ENCODE results near the gene COX4I2. TPM values are rescaled to one million over a fixed set of nuclear protein-coding genes. Genes with fewer than 3 reads are reported as not detected.

Gene COX4I2
- total and polyA plus RNA-seq, 2 of the 4 experiments (the other 2 are of a cell fraction): not detected

- TF ChIP-seq, protein P1, sequence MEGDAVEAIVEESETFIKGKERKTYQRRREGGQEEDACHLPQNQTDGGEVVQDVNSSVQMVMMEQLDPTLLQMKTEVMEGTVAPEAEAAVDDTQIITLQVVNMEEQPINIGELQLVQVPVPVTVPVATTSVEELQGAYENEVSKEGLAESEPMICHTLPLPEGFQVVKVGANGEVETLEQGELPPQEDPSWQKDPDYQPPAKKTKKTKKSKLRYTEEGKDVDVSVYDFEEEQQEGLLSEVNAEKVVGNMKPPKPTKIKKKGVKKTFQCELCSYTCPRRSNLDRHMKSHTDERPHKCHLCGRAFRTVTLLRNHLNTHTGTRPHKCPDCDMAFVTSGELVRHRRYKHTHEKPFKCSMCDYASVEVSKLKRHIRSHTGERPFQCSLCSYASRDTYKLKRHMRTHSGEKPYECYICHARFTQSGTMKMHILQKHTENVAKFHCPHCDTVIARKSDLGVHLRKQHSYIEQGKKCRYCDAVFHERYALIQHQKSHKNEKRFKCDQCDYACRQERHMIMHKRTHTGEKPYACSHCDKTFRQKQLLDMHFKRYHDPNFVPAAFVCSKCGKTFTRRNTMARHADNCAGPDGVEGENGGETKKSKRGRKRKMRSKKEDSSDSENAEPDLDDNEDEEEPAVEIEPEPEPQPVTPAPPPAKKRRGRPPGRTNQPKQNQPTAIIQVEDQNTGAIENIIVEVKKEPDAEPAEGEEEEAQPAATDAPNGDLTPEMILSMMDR (conservative IDR thresholded peaks at IDR 0.05; ENCODE audit: low read depth, low read length): no peak
- 0 out of 2 replicates have a peak, but pooled peaks have one; percentile 15 for TF ChIP-seq FOS (IDR thresholded peaks at IDR 0.05; ENCODE audit: low read depth, low read length)
These were observed 30.7 kb upstream of the COX4I2 start (continued) for GRCh38 chr20:31606804-31607639.
